Osteoblast (primary cell): Measurements from ENCODE around the gene RAB13. TPM values are rescaled to one million over a fixed set of nuclear protein-coding genes. Genes with fewer than 3 reads are reported as not detected.

Source experiments
- DNase-seq: peaks from one replicate; pipeline ENCODE4 v3.0.0; 2011; ENCODE audit warnings: low spot score, mixed read lengths; ENCODE audit not compliant: insufficient read length; ENCODE audit errors: missing footprints
- H2AFZ ChIP-seq: 2 replicates; pipeline ENCODE4 v1.6.0; 2011; ENCODE audit warnings: mild to moderate bottlenecking, low read length
- H3K27ac ChIP-seq: 2 replicates; pipeline ENCODE4 v1.5.1; 2011; ENCODE audit warnings: mild to moderate bottlenecking, low read depth, low read length, moderate library complexity
- H3K27me3 ChIP-seq: 2 replicates; pipeline ENCODE4 v1.6.0; 2012; ENCODE audit warnings: mild to moderate bottlenecking, control low read depth, inconsistent platforms, low read length, moderate library complexity; ENCODE audit not compliant: insufficient read depth
- H3K36me3 ChIP-seq: 2 replicates; pipeline ENCODE4 v1.5.1; 2011; ENCODE audit warnings: mild to moderate bottlenecking, low read length, control low read depth, moderate library complexity; ENCODE audit not compliant: insufficient read depth
- H3K4me1 ChIP-seq: 2 replicates; pipeline ENCODE4 v1.5.1; 2011; ENCODE audit warnings: mild to moderate bottlenecking, low read length, control low read depth, moderate library complexity; ENCODE audit not compliant: insufficient read depth
- H3K4me2 ChIP-seq: 2 replicates; pipeline ENCODE4 v1.6.0; 2011; ENCODE audit warnings: mild to moderate bottlenecking, low read length; ENCODE audit not compliant: insufficient read depth
- H3K4me3 ChIP-seq: fragments of 200-600 bp; sonication (generic); 3 replicates; pipeline ENCODE4 v1.5.1; 2012; ENCODE audit warnings: mild to moderate bottlenecking, low read length, inconsistent platforms; ENCODE audit not compliant: insufficient read depth
- H3K79me2 ChIP-seq: 2 replicates; pipeline ENCODE4 v1.6.0; 2012; ENCODE audit warnings: mild to moderate bottlenecking, low read length, control low read depth, inconsistent platforms; ENCODE audit not compliant: insufficient read depth
- H3K9me3 ChIP-seq: 2 replicates; pipeline ENCODE4 v1.5.1; 2011; ENCODE audit warnings: low read depth, low read length, control low read depth
- H4K20me1 ChIP-seq: 2 replicates; pipeline ENCODE4 v1.6.0; 2012; ENCODE audit warnings: mild to moderate bottlenecking, low read length, control low read depth; ENCODE audit not compliant: insufficient read depth
- total RNA-seq: library from RNA; depleted of rRNA; stranded (reverse); fragments of >200 nt; gene quantifications from 2 replicates; pipeline ENCODE4 v1.2.3, GENCODE V29; 2012
- TF ChIP-seq, protein P1 (sequence below): IDR thresholded peaks from 2 replicates; pipeline ENCODE4 v1.5.1; 2011; ENCODE audit warnings: mild to moderate bottlenecking, low read depth, low read length, moderate library complexity; ENCODE audit errors: extremely low read depth

Gene RAB13
- total RNA-seq, 1 donor, result 72.0 TPM

DNA sequence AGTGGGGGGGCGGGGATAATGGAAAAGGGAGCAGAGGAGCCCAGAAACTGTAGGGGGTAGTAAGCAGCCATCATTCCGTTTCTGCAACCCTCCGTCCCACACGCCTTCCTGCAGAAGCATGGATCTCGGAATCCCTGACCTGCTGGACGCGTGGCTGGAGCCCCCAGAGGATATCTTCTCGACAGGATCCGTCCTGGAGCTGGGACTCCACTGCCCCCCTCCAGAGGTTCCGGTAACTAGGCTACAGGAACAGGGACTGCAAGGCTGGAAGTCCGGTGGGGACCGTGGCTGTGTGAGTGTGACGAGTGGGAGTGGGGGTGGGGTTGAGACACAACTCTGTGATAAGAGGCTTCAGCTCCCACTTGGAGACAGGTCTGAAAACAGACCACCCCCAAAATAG lies 17.7 kb downstream of the RAB13 start:
- TF ChIP-seq, protein P1, sequence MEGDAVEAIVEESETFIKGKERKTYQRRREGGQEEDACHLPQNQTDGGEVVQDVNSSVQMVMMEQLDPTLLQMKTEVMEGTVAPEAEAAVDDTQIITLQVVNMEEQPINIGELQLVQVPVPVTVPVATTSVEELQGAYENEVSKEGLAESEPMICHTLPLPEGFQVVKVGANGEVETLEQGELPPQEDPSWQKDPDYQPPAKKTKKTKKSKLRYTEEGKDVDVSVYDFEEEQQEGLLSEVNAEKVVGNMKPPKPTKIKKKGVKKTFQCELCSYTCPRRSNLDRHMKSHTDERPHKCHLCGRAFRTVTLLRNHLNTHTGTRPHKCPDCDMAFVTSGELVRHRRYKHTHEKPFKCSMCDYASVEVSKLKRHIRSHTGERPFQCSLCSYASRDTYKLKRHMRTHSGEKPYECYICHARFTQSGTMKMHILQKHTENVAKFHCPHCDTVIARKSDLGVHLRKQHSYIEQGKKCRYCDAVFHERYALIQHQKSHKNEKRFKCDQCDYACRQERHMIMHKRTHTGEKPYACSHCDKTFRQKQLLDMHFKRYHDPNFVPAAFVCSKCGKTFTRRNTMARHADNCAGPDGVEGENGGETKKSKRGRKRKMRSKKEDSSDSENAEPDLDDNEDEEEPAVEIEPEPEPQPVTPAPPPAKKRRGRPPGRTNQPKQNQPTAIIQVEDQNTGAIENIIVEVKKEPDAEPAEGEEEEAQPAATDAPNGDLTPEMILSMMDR, result no peak

DNA sequence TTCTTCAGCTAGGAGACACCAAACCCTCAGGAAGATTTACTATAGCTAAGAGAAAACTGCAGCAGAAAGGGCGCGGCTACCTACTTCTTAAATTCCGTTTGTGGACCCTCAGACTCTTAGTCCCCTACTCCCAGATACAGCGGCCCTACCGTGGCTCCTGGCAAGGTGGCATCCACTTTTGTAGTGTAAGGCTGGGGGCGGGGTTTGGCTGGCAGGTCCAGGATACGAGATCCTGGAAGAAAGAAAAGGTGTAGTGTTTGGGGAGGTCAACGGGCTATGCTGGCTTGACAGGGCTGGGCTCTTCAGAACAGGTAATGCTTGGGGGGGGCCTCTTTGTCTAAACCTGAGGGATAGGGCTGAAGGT lies 18.2 kb downstream of the RAB13 start:
- Histone ChIP-seq H3K4me2 (peak overlapping the region; percentile 84), H3K4me1 (peaks cover 21% of the 10 kb centered on the region), H3K36me3 (peaks cover under 1% of the 10 kb centered on the region), H3K79me2 (peaks cover 7% of the 10 kb centered on the region), H3K4me3 (peak overlapping the region; percentile 71), H3K27me3 (no peaks in the 10 kb centered on the region), H4K20me1 (no peaks in the 10 kb centered on the region), H3K9me3 (no peaks in the 10 kb centered on the region), H3K27ac (no peak overlapping the region), H2AFZ (peak overlapping the region; percentile 81)
- TF ChIP-seq, protein P1, result no peak
- no peak for DNase-seq

More for the DNA sequence above, 17.7 kb downstream of the RAB13 start:
- Histone ChIP-seq H4K20me1 (no peaks in the 10 kb centered on the region), H3K79me2 (peaks cover 4% of the 10 kb centered on the region), H3K36me3 (peaks cover 4% of the 10 kb centered on the region), H3K9me3 (no peaks in the 10 kb centered on the region), H3K4me3 (peak overlapping the region; percentile 71), H3K4me2 (peak overlapping the region; percentile 84), H3K4me1 (peaks cover 20% of the 10 kb centered on the region), H3K27me3 (no peaks in the 10 kb centered on the region), H3K27ac (peak overlapping the region; percentile 22), H2AFZ (peak overlapping the region; percentile 81)
- peak; percentile 61 for DNase-seq

DNA sequence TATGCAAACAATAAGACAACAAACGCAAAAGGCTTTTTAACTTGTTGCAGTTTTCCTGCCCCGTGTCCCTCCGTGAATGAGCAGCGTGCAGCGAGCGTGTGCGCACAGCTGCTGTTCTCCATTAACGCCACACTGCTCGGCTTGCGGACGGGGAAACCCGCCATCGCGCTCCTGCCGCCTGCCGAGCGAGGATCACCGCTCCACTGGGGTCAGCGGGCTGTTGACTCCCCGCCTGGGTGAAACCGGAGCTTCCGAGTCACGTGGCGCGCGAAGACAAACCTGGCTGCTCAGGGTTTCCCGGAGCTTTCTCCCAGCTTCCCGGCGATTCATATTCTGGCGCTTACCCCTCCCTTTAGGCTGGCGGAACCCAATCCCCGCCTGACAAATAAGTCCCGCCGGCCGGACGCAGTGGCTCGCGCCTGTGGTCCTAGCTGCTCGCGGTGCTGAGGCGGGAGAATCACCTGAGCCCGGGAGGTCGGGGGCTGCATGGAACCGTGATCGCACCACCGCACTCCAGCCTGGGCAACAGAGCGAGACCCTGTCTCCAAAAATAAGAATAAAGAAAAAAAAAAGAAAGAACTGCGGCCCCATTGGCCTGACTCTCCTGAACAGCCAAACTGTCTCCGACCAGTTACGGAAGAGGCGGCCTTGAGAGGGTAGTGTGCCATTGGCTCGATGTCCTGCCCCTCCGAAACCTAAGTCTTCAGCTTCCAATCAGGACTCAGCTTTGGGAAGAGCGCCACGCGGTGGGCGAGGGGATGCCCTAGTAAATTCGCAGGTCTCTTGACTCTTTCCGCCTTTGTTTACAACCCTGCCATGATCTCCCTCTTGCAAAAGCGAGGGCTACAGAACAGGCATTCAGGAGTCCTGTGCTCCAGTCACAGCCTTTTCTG lies 18.8 kb downstream of the RAB13 start, which contains the start of gene CREB3L4:
CREB3L4 (plus strand) TSS at position 796 of the 893 bp plus-strand sequence. CDS start 624 bp downstream, outside the sequence.
- TF ChIP-seq, protein P1, result peak; percentile 50
- Histone ChIP-seq H3K4me2 (peak within 1 kb of the TSS; percentile 84), H3K79me2 (peaks cover 14% of the 10 kb centered on the region), H3K4me3 (peak within 1 kb of the TSS; percentile 71), H3K36me3 (no peaks in the 10 kb centered on the region), H3K27ac (peak within 1 kb of the TSS; percentile 44), H3K27me3 (no peaks in the 10 kb centered on the region), H3K9me3 (no peaks in the 10 kb centered on the region), H4K20me1 (no peaks in the 10 kb centered on the region), H3K4me1 (peaks cover 28% of the 10 kb centered on the region), H2AFZ (peak within 1 kb of the TSS; percentile 81)
- peak; percentile 98 for DNase-seq

DNA sequence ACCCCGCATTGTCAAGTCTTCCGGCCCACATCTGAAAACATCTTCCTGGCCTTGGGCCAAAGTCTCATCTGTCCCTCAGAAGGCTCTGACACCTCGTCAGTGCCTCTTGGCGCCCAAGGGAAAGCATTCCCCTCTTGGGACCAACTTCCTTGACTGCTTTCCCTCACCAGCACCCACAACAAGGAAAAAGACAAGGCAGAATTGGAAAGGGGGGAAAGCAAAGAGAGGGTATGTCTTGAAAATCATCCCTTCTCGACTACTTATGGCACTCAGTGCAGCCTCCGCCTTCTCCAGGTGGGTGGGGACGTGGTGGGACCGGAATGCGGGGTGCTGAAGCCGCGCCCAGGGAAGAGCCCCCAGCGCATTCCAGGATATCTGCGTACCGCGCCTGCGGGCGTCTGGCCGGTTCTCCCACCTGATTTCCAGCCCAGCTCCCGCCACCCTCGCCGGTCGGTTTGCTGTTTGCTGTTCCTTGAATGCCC lies 22.2 kb downstream of the RAB13 start:
- Histone ChIP-seq H3K4me1 (peaks cover 36% of the 10 kb centered on the region), H4K20me1 (no peaks in the 10 kb centered on the region), H3K36me3 (peaks cover 14% of the 10 kb centered on the region), H3K79me2 (peaks cover 21% of the 10 kb centered on the region), H2AFZ (peak overlapping the region; percentile 68), H3K27me3 (no peaks in the 10 kb centered on the region), H3K4me2 (peak overlapping the region; percentile 95), H3K4me3 (peak overlapping the region; percentile 93), H3K27ac (peak overlapping the region; percentile 93), H3K9me3 (no peaks in the 10 kb centered on the region)
- peak; percentile 88 for DNase-seq
- TF ChIP-seq, protein P1, result no peak
